ENCODE results near the gene TALDO1.

The TALDO1 gene

GRCh38 chr11:792873-793272 lies 45.6 kb downstream of the TALDO1 start:
- TF ChIP-seq TAF1 (IDR thresholded peaks at IDR 0.05; ENCODE audit: low read depth) (no peak), CREB1 (IDR thresholded peaks at IDR 0.05; ENCODE audit: low read depth) (no peak), EP300 (IDR thresholded peaks at IDR 0.05; ENCODE audit: borderline replicate concordance) (no peak), REST (IDR thresholded peaks at IDR 0.05; ENCODE audit: low read depth) (no peak), RAD21 (IDR thresholded peaks at IDR 0.05; ENCODE audit: low read depth) (no peak), MAX (IDR thresholded peaks at IDR 0.05) (no peak), FOXM1 (IDR thresholded peaks at IDR 0.05; ENCODE audit: borderline replicate concordance, low read depth) (no peak), CEBPB (IDR thresholded peaks at IDR 0.05) (no peak), ZBTB7A (IDR thresholded peaks at IDR 0.05; ENCODE audit: low read depth) (no peak), EGR1 (IDR thresholded peaks at IDR 0.05) (no peak), YY1 (IDR thresholded peaks at IDR 0.05; ENCODE audit: low read depth) (no peak), NFIC (IDR thresholded peaks at IDR 0.05) (no peak), TCF12 (IDR thresholded peaks at IDR 0.05; ENCODE audit: low read depth) (no peak), TEAD4 (IDR thresholded peaks at IDR 0.05) (no peak)
- TF ChIP-seq, protein P1, sequence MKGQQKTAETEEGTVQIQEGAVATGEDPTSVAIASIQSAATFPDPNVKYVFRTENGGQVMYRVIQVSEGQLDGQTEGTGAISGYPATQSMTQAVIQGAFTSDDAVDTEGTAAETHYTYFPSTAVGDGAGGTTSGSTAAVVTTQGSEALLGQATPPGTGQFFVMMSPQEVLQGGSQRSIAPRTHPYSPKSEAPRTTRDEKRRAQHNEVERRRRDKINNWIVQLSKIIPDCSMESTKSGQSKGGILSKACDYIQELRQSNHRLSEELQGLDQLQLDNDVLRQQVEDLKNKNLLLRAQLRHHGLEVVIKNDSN (IDR thresholded peaks at IDR 0.05), result no peak

- TF ChIP-seq REST (IDR thresholded peaks at IDR 0.05; ENCODE audit: low read depth) (no peak), EGR1 (IDR thresholded peaks at IDR 0.05) (no peak), RAD21 (IDR thresholded peaks at IDR 0.05; ENCODE audit: low read depth) (no peak), TEAD4 (IDR thresholded peaks at IDR 0.05) (no peak), NFIC (IDR thresholded peaks at IDR 0.05) (no peak), CEBPB (IDR thresholded peaks at IDR 0.05) (no peak), EP300 (IDR thresholded peaks at IDR 0.05; ENCODE audit: borderline replicate concordance) (no peak), FOXM1 (IDR thresholded peaks at IDR 0.05; ENCODE audit: borderline replicate concordance, low read depth) (no peak)
Measured at GRCh38 chr11:793556-793955, 46.3 kb downstream of the TALDO1 start.

GRCh38 chr11:794013-794765 lies 46.9 kb downstream of the TALDO1 start:
- TF ChIP-seq MAX (IDR thresholded peaks at IDR 0.05) (no peak), EP300 (IDR thresholded peaks at IDR 0.05; ENCODE audit: borderline replicate concordance) (no peak)

DNA sequence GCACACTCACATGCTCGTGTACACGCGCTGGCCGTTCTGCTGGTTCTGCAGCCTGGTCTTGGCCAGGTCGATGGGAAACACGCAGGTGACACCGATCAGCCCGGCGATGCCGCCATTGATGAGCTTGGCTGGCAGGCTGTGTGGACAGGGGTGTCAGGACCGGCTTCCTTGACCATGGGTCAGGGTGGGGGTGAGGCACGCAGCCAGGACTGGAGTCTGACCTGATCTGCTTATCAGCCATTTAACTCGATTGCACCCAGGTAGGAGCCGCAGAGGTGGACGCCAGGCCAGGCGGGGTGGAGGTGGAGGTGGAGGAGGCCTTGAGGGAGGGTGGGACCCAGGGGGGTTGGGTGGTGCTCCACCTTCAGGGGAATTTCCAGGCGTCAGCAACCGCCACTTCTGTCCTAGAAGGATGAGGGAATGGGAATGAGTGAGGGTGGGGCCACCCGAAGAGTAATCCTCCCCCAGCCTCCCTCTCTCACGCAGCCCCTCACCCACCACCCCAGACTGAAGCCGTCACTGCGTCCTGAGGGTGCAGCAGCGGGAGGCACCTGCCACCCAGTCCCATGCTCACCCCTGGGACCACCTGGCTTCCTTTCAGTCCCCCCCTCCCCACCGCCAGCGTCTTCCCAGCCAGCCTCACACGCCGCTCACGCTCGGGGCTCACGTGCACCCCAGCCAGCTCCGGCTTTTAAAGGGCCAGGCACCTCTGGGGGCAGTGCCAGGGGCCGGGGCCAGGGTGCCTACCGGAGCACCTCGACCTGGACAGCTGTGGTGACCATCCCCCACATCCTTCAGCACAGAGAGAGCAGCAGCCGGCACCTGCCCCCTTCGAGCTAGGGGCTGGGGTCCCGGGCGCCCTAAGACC lies 47.7 kb downstream of the TALDO1 start:
- TF ChIP-seq TEAD4 (IDR thresholded peaks at IDR 0.05), result no peak
- 0 out of 2 replicates have a peak, but pooled peaks have one; percentile 53 for TF ChIP-seq ZBTB7A (IDR thresholded peaks at IDR 0.05; ENCODE audit: low read depth)
- no peak for TF ChIP-seq CREB1 (IDR thresholded peaks at IDR 0.05; ENCODE audit: low read depth)
- peak; percentile 50; the same call in 1 of the 2 replicates for TF ChIP-seq MAX (IDR thresholded peaks at IDR 0.05)
- no peak for TF ChIP-seq RAD21 (IDR thresholded peaks at IDR 0.05; ENCODE audit: low read depth)
- TF ChIP-seq, protein P1 (IDR thresholded peaks at IDR 0.05), result peak; percentile 77

DNA sequence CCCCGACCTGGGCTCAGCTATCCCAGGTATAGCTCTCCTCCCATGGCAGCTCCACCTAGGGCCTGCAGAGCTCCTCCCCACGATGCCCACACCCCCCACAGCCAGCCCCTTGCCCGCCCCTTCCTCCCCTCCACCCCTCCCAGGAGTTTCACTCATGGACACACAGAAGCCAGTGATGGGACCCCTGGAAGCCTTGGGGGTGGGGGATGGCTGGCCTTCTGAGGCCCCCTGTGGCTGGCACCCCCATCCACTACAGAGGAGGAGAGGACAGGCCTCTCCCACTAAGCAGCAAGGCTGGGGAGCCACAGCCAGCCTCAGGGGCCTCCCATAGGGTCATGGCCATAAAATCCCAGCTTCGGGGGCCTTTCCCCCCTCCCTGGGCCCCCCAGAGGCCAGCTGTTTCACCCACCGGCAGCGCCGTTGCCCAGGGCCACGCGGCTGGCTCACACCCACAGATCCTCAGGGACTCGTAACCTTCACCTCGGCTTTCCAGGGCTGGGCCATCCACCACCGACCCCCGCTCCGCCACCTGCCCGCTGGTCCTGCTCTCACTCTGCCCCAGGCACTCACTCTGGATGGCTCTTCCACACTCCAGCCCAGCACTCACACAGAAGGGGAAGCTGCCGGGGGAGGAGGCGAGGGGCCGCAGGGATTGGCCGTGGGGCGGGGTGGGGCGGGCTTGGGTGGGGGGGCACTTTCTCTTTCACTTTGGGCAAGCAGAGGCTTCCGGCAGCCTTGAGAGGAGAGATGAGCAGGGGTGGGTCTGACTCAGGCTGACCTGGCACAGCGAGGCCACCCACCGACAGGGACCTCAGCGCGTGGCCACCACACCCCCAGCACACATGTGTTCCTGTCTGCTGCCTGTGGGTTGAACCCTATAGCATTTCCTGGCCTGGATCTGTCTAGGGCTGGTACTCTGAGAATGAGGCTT lies 48.6 kb downstream of the TALDO1 start:
- TF ChIP-seq ZBTB7A (IDR thresholded peaks at IDR 0.05; ENCODE audit: low read depth), result 0 out of 2 replicates have a peak, but pooled peaks have one; percentile 8
- TF ChIP-seq REST (IDR thresholded peaks at IDR 0.05; ENCODE audit: low read depth), result no peak

All from Ishikawa (cell line).